ENCODE measurements around the gene NFAM1.
A peak's percentile ranks its signal among the peaks of the same experiment; 100 is the strongest.

NFAM1 gene

DNA sequence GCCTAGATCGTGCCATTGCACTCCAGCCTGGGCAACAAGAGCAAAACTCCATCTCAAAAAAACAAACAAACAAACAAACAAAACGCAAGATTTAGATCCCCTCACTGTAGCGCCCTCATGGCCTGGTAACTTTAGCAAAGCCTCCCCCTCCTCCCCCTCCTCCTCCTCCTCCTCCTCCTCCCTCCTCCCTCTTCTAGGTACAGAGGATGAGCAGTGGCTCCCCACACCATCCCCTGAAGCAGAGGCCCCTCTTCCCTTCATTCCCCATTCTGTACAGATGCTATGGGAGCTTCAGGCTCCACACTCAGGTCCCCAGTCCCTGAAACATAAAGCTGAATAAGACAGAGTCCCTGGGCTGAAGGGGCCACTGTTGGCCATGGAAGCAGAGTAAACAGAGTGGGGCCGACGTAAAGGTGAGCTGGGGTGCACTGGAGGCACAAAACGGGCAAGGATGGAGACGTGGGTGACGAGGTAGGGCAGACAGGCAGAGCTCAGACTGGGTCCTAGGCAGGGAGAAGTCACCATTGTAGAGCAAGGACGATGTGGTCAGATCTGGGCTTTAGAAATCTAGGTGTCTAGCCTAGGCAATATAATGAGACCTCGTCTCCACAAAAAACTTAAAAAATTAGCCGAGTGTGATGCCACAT, 19.4 kb upstream of the NFAM1 start:
- Histone ChIP-seq H3K23ac (ENCODE audit: low read length in 2 of 2) (no peak overlapping the region), H2BK15ac (ENCODE audit: low read depth, poor library complexity, severe bottlenecking) (no peak overlapping the region), H3K4me2 (ENCODE audit: low read length, poor library complexity, severe bottlenecking) (no peak overlapping the region), H2AK5ac (ENCODE audit: low read length, severe bottlenecking) (no peak overlapping the region), H4K8ac (ENCODE audit: low read length) (no peak overlapping the region), H2BK120ac (ENCODE audit: low read depth, low read length) (no peak overlapping the region), H3K18ac (ENCODE audit: low read depth in 1 of 2, low read length in 2 of 2) (no peak overlapping the region), H4K91ac (ENCODE audit: low read length) (no peak overlapping the region), H3K4me3 (ENCODE audit: insufficient read depth in 1 of 2, low read depth in 1 of 2, low read length in 2 of 2) (no peak overlapping the region), H2BK5ac (ENCODE audit: low read depth, low read length, poor library complexity, severe bottlenecking) (no peak overlapping the region), H3K27ac (ENCODE audit: low read length, poor library complexity, severe bottlenecking) (no peak overlapping the region), H2BK12ac (ENCODE audit: low read length in 2 of 2) (no peak overlapping the region), H3K36me3 (ENCODE audit: control insufficient read depth in 1 of 2, insufficient read depth in 2 of 2, low read depth in 1 of 2, low read length in 2 of 2) (no peaks in the 10 kb centered on the region), H3K9ac (ENCODE audit: low read length) (no peak overlapping the region), H3K9me3 (ENCODE audit: control insufficient read depth, low read length) (peaks cover 4% of the 10 kb centered on the region), H2AFZ (ENCODE audit: low read depth, low read length) (no peak overlapping the region), H3K14ac (ENCODE audit: low read length in 2 of 2) (no peak overlapping the region), H3K27me3 (ENCODE audit: control insufficient read depth in 1 of 2, insufficient read depth in 1 of 2, low read length in 2 of 2) (peaks cover 14 to 44% of the 10 kb centered on the region in 2 experiments), H3K4ac (ENCODE audit: low read depth in 1 of 2, low read length in 2 of 2) (no peak overlapping the region), H3K79me1 (replicated peaks; ENCODE audit: low read length, poor library complexity, severe bottlenecking) (no peaks in the 10 kb centered on the region), H3K4me1 (ENCODE audit: control insufficient read depth, insufficient read depth, low read depth, low read length) (peaks cover 2% of the 10 kb centered on the region)
- WGBS: 77% methylated on average over 11 of the region's 11 CpGs
- DNase-seq: no peak

DNA sequence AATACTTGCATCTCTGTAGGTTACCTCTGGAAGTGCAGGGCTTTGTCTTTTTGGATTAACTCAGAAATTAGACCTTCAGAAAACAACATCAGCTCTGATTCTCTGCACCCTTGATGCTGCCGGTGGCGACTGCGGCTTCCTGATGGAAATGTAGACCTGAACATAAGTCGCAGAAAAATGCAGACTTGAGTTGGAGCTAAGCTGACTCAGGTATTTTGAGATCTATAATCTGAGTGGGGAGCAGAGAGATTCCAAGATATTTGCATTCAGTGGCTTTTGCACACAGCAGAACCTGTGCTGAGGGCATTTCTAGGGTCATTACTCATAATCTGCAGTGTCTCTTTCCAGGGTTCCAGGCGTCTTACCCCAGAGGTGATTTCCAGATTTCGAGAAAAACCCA, 18.7 kb upstream of the NFAM1 start:
- peaks cover 2% of the 10 kb centered on the region for H3K4me1 ChIP-seq (ENCODE audit: control insufficient read depth, insufficient read depth, low read depth, low read length)
- no peaks in the 10 kb centered on the region for H3K79me1 ChIP-seq (replicated peaks; ENCODE audit: low read length, poor library complexity, severe bottlenecking)

DNA sequence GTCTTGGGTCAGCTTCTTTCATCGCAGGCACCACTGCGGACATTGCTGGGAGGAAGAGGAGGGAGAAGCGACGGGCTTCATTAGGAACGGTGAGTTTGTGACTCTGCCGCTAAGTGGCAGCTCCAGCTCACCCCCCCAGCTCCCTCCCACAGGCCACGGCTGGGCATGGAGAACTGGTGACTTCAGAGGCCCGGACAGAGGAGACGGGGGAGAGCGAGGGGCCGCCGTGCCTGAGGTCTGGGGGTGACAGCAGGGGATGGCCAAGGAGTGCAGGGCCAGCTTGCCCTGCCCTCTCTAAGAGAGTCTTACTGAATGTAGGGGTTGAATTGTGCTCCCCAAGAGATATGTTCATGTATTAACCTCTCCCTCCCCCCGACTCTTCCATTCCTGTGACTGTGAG, 13.9 kb upstream of the NFAM1 start:
- H3K4ac ChIP-seq (ENCODE audit: low read depth in 1 of 2, low read length in 2 of 2): no peak overlapping the region
- H2BK5ac ChIP-seq (ENCODE audit: low read depth, low read length, poor library complexity, severe bottlenecking): no peak overlapping the region
- H2BK12ac ChIP-seq (ENCODE audit: low read length in 2 of 2): no peak overlapping the region
- H3K79me1 ChIP-seq (replicated peaks; ENCODE audit: low read length, poor library complexity, severe bottlenecking): no peaks in the 10 kb centered on the region
- H2AFZ ChIP-seq (ENCODE audit: low read depth, low read length): no peak overlapping the region
- no peak overlapping the region for H4K8ac ChIP-seq (ENCODE audit: low read length)
- peaks cover 0 to 21% of the 10 kb centered on the region in 2 experiments for H3K27me3 ChIP-seq (ENCODE audit: control insufficient read depth in 1 of 2, insufficient read depth in 1 of 2, low read length in 2 of 2)
- H3K36me3 ChIP-seq (ENCODE audit: control insufficient read depth in 1 of 2, insufficient read depth in 2 of 2, low read depth in 1 of 2, low read length in 2 of 2): no peaks in the 10 kb centered on the region
- no peak overlapping the region for H3K14ac ChIP-seq (ENCODE audit: low read length in 2 of 2)
- H3K27ac ChIP-seq (ENCODE audit: low read length, poor library complexity, severe bottlenecking): no peak overlapping the region
- no peak overlapping the region for H3K4me3 ChIP-seq (ENCODE audit: insufficient read depth in 1 of 2, low read depth in 1 of 2, low read length in 2 of 2)
- no peak overlapping the region for H3K9ac ChIP-seq (ENCODE audit: low read length)
- H3K9me3 ChIP-seq (ENCODE audit: control insufficient read depth, low read length): peaks cover 4% of the 10 kb centered on the region
- no peak overlapping the region for H3K18ac ChIP-seq (ENCODE audit: low read depth in 1 of 2, low read length in 2 of 2)
- no peak overlapping the region for H3K23ac ChIP-seq (ENCODE audit: low read length in 2 of 2)
- WGBS: 95% methylated on average over 6 of the region's 13 CpGs
- no peak overlapping the region for H3K4me2 ChIP-seq (ENCODE audit: low read length, poor library complexity, severe bottlenecking)
- peaks cover 12% of the 10 kb centered on the region for H3K4me1 ChIP-seq (ENCODE audit: control insufficient read depth, insufficient read depth, low read depth, low read length)
- H2BK15ac ChIP-seq (ENCODE audit: low read depth, poor library complexity, severe bottlenecking): no peak overlapping the region
- H2BK120ac ChIP-seq (ENCODE audit: low read depth, low read length): no peak overlapping the region
- no peak overlapping the region for H4K91ac ChIP-seq (ENCODE audit: low read length)
- no peak overlapping the region for H2AK5ac ChIP-seq (ENCODE audit: low read length, severe bottlenecking)
- no peak for DNase-seq

More for the DNA sequence above, 18.7 kb upstream of the NFAM1 start:
- Histone ChIP-seq H2AFZ (ENCODE audit: low read depth, low read length) (no peak overlapping the region), H3K27me3 (ENCODE audit: control insufficient read depth in 1 of 2, insufficient read depth in 1 of 2, low read length in 2 of 2) (peaks cover 14 to 38% of the 10 kb centered on the region in 2 experiments), H3K4ac (ENCODE audit: low read depth in 1 of 2, low read length in 2 of 2) (no peak overlapping the region), H2BK12ac (ENCODE audit: low read length in 2 of 2) (no peak overlapping the region), H3K14ac (ENCODE audit: low read length in 2 of 2) (no peak overlapping the region), H3K23ac (ENCODE audit: low read length in 2 of 2) (no peak overlapping the region), H4K91ac (ENCODE audit: low read length) (no peak overlapping the region), H3K18ac (ENCODE audit: low read depth in 1 of 2, low read length in 2 of 2) (no peak overlapping the region), H2BK5ac (ENCODE audit: low read depth, low read length, poor library complexity, severe bottlenecking) (no peak overlapping the region), H3K9me3 (ENCODE audit: control insufficient read depth, low read length) (peaks cover 4% of the 10 kb centered on the region), H4K8ac (ENCODE audit: low read length) (no peak overlapping the region), H2BK120ac (ENCODE audit: low read depth, low read length) (no peak overlapping the region), H2AK5ac (ENCODE audit: low read length, severe bottlenecking) (no peak overlapping the region), H3K4me3 (ENCODE audit: insufficient read depth in 1 of 2, low read depth in 1 of 2, low read length in 2 of 2) (no peak overlapping the region), H2BK15ac (ENCODE audit: low read depth, poor library complexity, severe bottlenecking) (no peak overlapping the region), H3K4me2 (ENCODE audit: low read length, poor library complexity, severe bottlenecking) (no peak overlapping the region), H3K27ac (ENCODE audit: low read length, poor library complexity, severe bottlenecking) (no peak overlapping the region), H3K36me3 (ENCODE audit: control insufficient read depth in 1 of 2, insufficient read depth in 2 of 2, low read depth in 1 of 2, low read length in 2 of 2) (no peaks in the 10 kb centered on the region), H3K9ac (ENCODE audit: low read length) (no peak overlapping the region)
- 83% methylated on average over 6 of the region's 6 CpGs for WGBS
- DNase-seq: no peak

DNA sequence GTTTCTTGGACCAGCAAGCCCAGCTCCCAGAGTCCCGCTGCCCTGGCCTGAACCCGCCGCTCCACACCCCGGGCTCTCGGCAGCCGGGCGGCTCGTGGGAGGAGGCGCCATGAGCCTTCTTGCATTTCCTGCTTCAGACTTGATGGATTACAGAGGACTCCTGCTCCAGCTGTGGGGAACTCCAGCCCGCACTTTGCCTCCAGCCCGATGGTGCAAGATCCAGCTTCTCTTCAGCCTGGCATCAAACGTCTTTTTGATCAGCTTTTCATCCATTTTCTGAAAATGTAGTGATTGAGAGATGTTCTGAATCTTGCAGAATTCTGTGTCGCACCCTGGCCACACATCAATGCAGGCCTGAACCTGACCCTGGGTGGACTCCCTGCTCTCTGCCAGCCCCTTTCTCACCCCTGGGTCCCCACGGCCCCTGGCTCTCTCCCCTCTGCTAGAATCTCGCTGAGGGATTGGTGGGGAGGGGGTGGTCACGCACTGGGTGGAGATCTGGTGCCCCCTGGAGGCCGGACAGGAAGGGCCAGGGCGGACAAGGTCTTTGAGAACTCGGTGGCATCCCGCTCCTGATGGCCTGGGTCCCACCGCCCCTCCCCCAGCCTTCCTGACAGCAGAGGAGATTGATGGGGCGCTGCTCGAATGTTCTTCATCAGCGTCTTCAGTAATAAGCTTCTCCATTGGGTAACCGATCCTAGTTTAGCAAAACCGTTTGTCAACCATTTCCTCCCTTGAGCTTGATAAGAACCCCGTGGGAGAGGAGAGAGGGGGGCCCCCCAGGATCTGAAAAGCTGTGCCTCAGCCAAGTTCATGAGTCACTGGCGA, 12.1 kb upstream of the NFAM1 start:
- Histone ChIP-seq H3K27me3 (ENCODE audit: control insufficient read depth in 1 of 2, insufficient read depth in 1 of 2, low read length in 2 of 2) (peaks cover 0 to 14% of the 10 kb centered on the region in 2 experiments), H2BK120ac (ENCODE audit: low read depth, low read length) (no peak overlapping the region), H3K9me3 (ENCODE audit: control insufficient read depth, low read length) (peaks cover 4% of the 10 kb centered on the region), H3K14ac (ENCODE audit: low read length in 2 of 2) (no peak overlapping the region), H4K91ac (ENCODE audit: low read length) (peak overlapping the region; percentile 67), H3K27ac (ENCODE audit: low read length, poor library complexity, severe bottlenecking) (no peak overlapping the region), H3K4me2 (ENCODE audit: low read length, poor library complexity, severe bottlenecking) (peak overlapping the region; percentile 84), H2BK12ac (ENCODE audit: low read length in 2 of 2) (peak overlapping the region; percentile 46 to 59), H2BK15ac (ENCODE audit: low read depth, poor library complexity, severe bottlenecking) (no peak overlapping the region), H3K9ac (ENCODE audit: low read length) (peak overlapping the region; percentile 72), H4K8ac (ENCODE audit: low read length) (peak overlapping the region; percentile 99), H3K36me3 (ENCODE audit: control insufficient read depth in 1 of 2, insufficient read depth in 2 of 2, low read depth in 1 of 2, low read length in 2 of 2) (no peaks in the 10 kb centered on the region), H3K18ac (ENCODE audit: low read depth in 1 of 2, low read length in 2 of 2) (peak overlapping the region; percentile 90 to 95), H2AK5ac (ENCODE audit: low read length, severe bottlenecking) (no peak overlapping the region), H2BK5ac (ENCODE audit: low read depth, low read length, poor library complexity, severe bottlenecking) (no peak overlapping the region), H3K4me1 (ENCODE audit: control insufficient read depth, insufficient read depth, low read depth, low read length) (peaks cover 19% of the 10 kb centered on the region), H3K4me3 (ENCODE audit: insufficient read depth in 1 of 2, low read depth in 1 of 2, low read length in 2 of 2) (peak overlapping the region; percentile 34 to 72), H2AFZ (ENCODE audit: low read depth, low read length) (peak overlapping the region; percentile 89), H3K4ac (ENCODE audit: low read depth in 1 of 2, low read length in 2 of 2) (peak overlapping the region; percentile 82 to 83), H3K79me1 (replicated peaks; ENCODE audit: low read length, poor library complexity, severe bottlenecking) (no peaks in the 10 kb centered on the region), H3K23ac (ENCODE audit: low read length in 2 of 2) (no peak overlapping the region)
- WGBS: under 1% methylated on average over 25 of the region's 28 CpGs
- peak; percentile 93 for DNase-seq

Data from mesenchymal stem cell (in vitro differentiated cells and primary cell).